Measurements from ENCODE around the gene CHRNG.
"Not testable (repeated sequence)": the region's sequence is repeated elsewhere in the genome, so short reads cannot be mapped to it uniquely, and the experiment has no call there.

The CHRNG gene

GRCh38 chr2:232543928-232544631 lies 4.6 kb downstream of the CHRNG start:
- DNase-seq (ENCODE audit: low spot score): no peak

- DNase-seq (ENCODE audit: low spot score): no peak
Measured at GRCh38 chr2:232544674-232545073, 5.2 kb downstream of the CHRNG start.

- DNase-seq (ENCODE audit: low spot score): no peak
Measured at GRCh38 chr2:232545511-232546375, 6.3 kb downstream of the CHRNG start.

GRCh38 chr2:232547991-232548390 lies 8.5 kb downstream of the CHRNG start:
- DNase-seq (ENCODE audit: low spot score): no peak

- no peak for DNase-seq (ENCODE audit: low spot score)
Measured at GRCh38 chr2:232549655-232550353, 10.3 kb downstream of the CHRNG start.

- peak; percentile 96 for DNase-seq (ENCODE audit: low spot score)
Measured at GRCh38 chr2:232550354-232551249, 11.1 kb downstream of the CHRNG start, which contains the start of the genes EIF4E2 and TIGD1. EIF4E2 (plus strand) TSS chr2:232550689; CDS start chr2:232550725, 36 bp downstream. TIGD1 (minus strand) TSS chr2:232550557; CDS start chr2:232549882, 675 bp downstream.

- DNase-seq (ENCODE audit: low spot score): no peak
Measured at GRCh38 chr2:232551250-232551638, 11.8 kb downstream of the CHRNG start.

- no peak for DNase-seq (ENCODE audit: low spot score)
Measured at GRCh38 chr2:232551776-232552175, 12.3 kb downstream of the CHRNG start.

- DNase-seq (ENCODE audit: low spot score): no peak
Measured at GRCh38 chr2:232556426-232556825, 16.9 kb downstream of the CHRNG start.

- no peak for DNase-seq (ENCODE audit: low spot score)
Measured at GRCh38 chr2:232562515-232563151, 23.1 kb downstream of the CHRNG start.

- no peak for DNase-seq (ENCODE audit: low spot score)
Measured at GRCh38 chr2:232563580-232563979, 24.1 kb downstream of the CHRNG start.

- no peak for DNase-seq (ENCODE audit: low spot score)
Measured at GRCh38 chr2:232567721-232568120, 28.2 kb downstream of the CHRNG start.

- no peak for DNase-seq (ENCODE audit: low spot score)
Measured at GRCh38 chr2:232568161-232568560, 28.7 kb downstream of the CHRNG start.

- no peak for DNase-seq (ENCODE audit: low spot score)
Measured at GRCh38 chr2:232569541-232569940, 30.0 kb downstream of the CHRNG start.

- DNase-seq (ENCODE audit: low spot score): not testable (repeated sequence)
Measured at GRCh38 chr2:232570481-232570880, 31.0 kb downstream of the CHRNG start.

GRCh38 chr2:232571026-232571474 lies 31.6 kb downstream of the CHRNG start:
- no peak for DNase-seq (ENCODE audit: low spot score)

- no peak for DNase-seq (ENCODE audit: low spot score)
Measured at GRCh38 chr2:232573042-232573441, 33.5 kb downstream of the CHRNG start.

- DNase-seq (ENCODE audit: low spot score): no peak
Measured at GRCh38 chr2:232573771-232574435, 34.4 kb downstream of the CHRNG start.

- DNase-seq (ENCODE audit: low spot score): no peak
Measured at GRCh38 chr2:232574674-232575403, 35.3 kb downstream of the CHRNG start.

- DNase-seq (ENCODE audit: low spot score): no peak
Measured at GRCh38 chr2:232575404-232575746, 35.9 kb downstream of the CHRNG start.
